ENCODE measurements around the gene ADCY4. TPM values are rescaled to one million over a fixed set of nuclear protein-coding genes. Genes with fewer than 3 reads are reported as not detected.

Gene ADCY4
- total RNA-seq, 1 experiment from 2014 or later: 0.86 TPM

- Histone ChIP-seq H2AFZ (ENCODE audit: low read depth, low read length, poor library complexity, severe bottlenecking) (no peak overlapping the region), H3K4me1 (ENCODE audit: control insufficient read depth in 1 of 2, insufficient read depth in 2 of 2, low read length in 2 of 2) (peaks cover 0 to 5% of the 10 kb centered on the region in 2 experiments; a peak in 1 of 4 replicates), H3K79me2 (ENCODE audit: insufficient read depth, low read length) (no peaks in the 10 kb centered on the region), H3K9ac (ENCODE audit: low read length) (no peak overlapping the region), H3K9me3 (ENCODE audit: control insufficient read depth in 1 of 2, insufficient read depth in 1 of 2, low read depth in 1 of 2, low read length in 2 of 2) (no peaks in the 10 kb centered on the region), H4K20me1 (ENCODE audit: insufficient read depth) (no peaks in the 10 kb centered on the region), H3K27ac (ENCODE audit: low read depth, low read length) (no peak overlapping the region), H3K4me3 (replicated peaks in 1 of 2; ENCODE audit: low read depth in 1 of 2, low read length in 2 of 2) (no peak overlapping the region), H3K27me3 (ENCODE audit: insufficient read depth, low read length) (no peaks in the 10 kb centered on the region), H3K9me2 (ENCODE audit: insufficient read depth) (no peaks in the 10 kb centered on the region), H3K36me3 (ENCODE audit: control insufficient read depth in 1 of 2, insufficient read depth in 2 of 2, low read length in 2 of 2) (no peaks in the 10 kb centered on the region), H3K4me2 (ENCODE audit: low read length) (no peak overlapping the region)
- intact Hi-C loops (cut with micrococcal nuclease): no loop called here
- DNase-seq (ENCODE audit: low read depth, low spot score): no peak
- CTCF ChIA-PET: interaction anchor here (0.7 to 0.9 kb wide), 3 partner anchors 14 to 83 kb away, joined by 3 to 5 read pairs (median 3); no protein-coding TSS in a partner anchor
- ATAC-seq: no peak
- BruUV-seq (replicated peaks): no TSS peak
- RAD21 ChIA-PET (ENCODE audit: low non-redundant PET in 1 of 2, low total read pairs in 2 of 2, uncharacterized antibody in 2 of 2, unreplicated experiment in 2 of 2): no interaction called here
- TF ChIP-seq YY1 (IDR thresholded peaks at IDR 0.05; ENCODE audit: extremely low read depth, insufficient replicate concordance, low read depth, low read length) (no peak), ZBTB33 (IDR thresholded peaks at IDR 0.05; ENCODE audit: extremely low read depth, insufficient replicate concordance, low read length) (no peak), ZFX (IDR thresholded peaks at IDR 0.05) (no peak), POLR2AphosphoS5 (IDR thresholded peaks at IDR 0.05; ENCODE audit: low read depth, low read length) (no peak), CEBPB (IDR thresholded peaks at IDR 0.05; ENCODE audit: low read depth) (no peak), SIN3A (IDR thresholded peaks at IDR 0.05; ENCODE audit: low read depth) (no peak), TCF7L2 (IDR thresholded peaks at IDR 0.05; ENCODE audit: borderline replicate concordance, extremely low read depth, insufficient read depth, insufficient read length) (no peak), SRF (IDR thresholded peaks at IDR 0.05; ENCODE audit: low read depth) (no peak), FOSL1 (IDR thresholded peaks at IDR 0.05; ENCODE audit: low read depth) (no peak), SP1 (IDR thresholded peaks at IDR 0.05; ENCODE audit: low read depth) (no peak), CTCF (IDR thresholded peaks at IDR 0.05 in 2 of 3, conservative IDR thresholded peaks at IDR 0.05 in 1 of 3; ENCODE audit: borderline replicate concordance in 1 of 3, insufficient read depth in 1 of 3, low read depth in 2 of 3, low read length in 2 of 3) (no peak), ATF3 (IDR thresholded peaks at IDR 0.05) (no peak), ZNF274 (IDR thresholded peaks at IDR 0.05; ENCODE audit: low read depth, low read length) (no peak), EGR1 (IDR thresholded peaks at IDR 0.05; ENCODE audit: low read depth) (no peak), CBX3 (IDR thresholded peaks at IDR 0.05; ENCODE audit: low read depth) (no peak), RAD21 (IDR thresholded peaks at IDR 0.05; ENCODE audit: low read depth) (no peak)
- POLR2A ChIA-PET: no interaction called here
Measured at GRCh38 chr14:24348186-24348585, 13.3 kb upstream of the ADCY4 start.
